Activated CD8-positive, alpha-beta memory T cell treated with anti-CD3 and anti-CD28 coated beads, Interleukin-2, amount 50 U/mL, for 24 hours (primary cell): ENCODE data around the gene RPS6KL1.

Source experiments
- DNase-seq: peaks from one replicate; pipeline ENCODE4 v3.0.0-alpha.2; 2020; ENCODE audit errors: extremely low read depth

Gene RPS6KL1

GRCh38 chr14:74912801-74913200 is 10.3 kb downstream of the RPS6KL1 start:
- no peak for DNase-seq

GRCh38 chr14:74912111-74912510 is 10.9 kb downstream of the RPS6KL1 start:
- no peak for DNase-seq

GRCh38 chr14:74911704-74912103 is 11.4 kb downstream of the RPS6KL1 start:
- no peak for DNase-seq

GRCh38 chr14:74911221-74911620 is 11.8 kb downstream of the RPS6KL1 start:
- no peak for DNase-seq

DNA sequence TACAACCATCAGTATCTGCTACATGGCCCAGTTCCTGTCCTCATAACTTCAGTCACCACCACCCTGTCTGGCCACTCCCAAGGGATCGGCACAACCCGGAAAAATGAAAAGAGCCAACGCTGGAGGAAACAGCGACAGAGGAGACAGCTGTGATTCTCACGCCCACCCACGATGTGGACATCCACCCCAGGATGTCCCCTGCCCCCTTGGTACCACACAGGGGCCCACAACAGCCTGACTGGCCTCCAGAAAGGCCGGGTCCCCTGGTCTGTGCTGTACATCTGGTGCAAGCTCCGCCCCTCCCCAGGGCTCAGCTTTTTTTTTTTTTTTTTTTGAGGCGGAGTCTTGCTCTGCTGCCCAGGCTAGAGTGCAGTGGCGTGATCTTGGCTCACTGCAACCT is 12.5 kb downstream of the RPS6KL1 start:
- no peak for DNase-seq

- no peak for DNase-seq
Observed at GRCh38 chr14:74909911-74910310, 13.1 kb downstream of the RPS6KL1 start.

DNA sequence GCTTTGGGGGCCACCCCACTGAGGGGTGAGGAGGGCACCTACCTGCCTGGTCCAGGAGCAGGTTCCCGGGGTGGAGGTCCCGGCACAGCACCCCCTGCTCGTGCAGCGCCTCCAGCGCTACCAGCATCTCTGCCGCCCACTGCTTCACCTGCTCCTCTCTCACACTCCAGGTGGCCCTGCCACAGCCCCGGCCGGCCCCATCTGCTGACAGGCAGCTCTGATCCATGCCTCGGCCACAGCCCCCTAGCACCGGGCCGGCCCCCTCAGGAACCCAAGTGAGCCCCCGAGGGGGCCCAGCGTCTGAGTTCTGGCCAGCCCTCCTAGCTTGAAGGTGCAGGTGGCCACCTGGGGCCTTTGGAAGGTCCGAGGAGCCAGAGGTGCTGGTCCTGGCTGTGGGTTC is 13.6 kb downstream of the RPS6KL1 start:
- no peak for DNase-seq

GRCh38 chr14:74908861-74909341 is 14.2 kb downstream of the RPS6KL1 start:
- DNase-seq: no peak

- no peak for DNase-seq
Observed at GRCh38 chr14:74907744-74908143, 15.3 kb downstream of the RPS6KL1 start.

DNA sequence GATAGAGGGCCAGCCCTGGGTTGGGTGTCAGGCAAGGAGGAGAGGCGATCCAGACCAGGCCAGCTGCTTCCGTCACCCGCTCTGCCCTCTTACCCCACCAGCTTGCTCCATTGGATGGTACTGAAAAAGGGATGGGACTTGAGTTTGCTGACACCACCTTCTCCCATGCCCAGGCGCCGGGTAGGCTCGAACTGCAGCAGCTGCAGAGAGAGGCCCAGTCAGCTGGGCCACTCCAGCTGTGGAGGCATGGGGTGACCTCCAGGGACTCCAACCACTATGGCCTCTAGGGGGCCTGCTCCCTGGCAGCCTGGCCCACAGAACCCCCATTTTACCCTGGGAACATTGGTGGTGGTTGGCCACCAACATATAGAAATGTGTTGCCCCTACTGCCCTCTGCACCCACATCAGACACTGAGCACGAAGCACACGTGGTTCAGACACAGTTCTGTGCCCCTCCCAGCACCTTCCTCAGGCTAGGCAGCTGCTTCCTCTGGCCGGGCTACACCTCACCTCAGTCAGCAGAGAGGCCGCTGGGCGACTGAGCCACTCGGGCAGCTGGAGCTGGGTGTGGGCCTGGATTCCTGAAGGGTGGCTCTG is 16.0 kb downstream of the RPS6KL1 start:
- no peak for DNase-seq

GRCh38 chr14:74905595-74906142 is 17.4 kb downstream of the RPS6KL1 start:
- DNase-seq: peak; percentile 47

GRCh38 chr14:74904635-74905503 is 18.2 kb downstream of the RPS6KL1 start:
- no peak for DNase-seq

DNA sequence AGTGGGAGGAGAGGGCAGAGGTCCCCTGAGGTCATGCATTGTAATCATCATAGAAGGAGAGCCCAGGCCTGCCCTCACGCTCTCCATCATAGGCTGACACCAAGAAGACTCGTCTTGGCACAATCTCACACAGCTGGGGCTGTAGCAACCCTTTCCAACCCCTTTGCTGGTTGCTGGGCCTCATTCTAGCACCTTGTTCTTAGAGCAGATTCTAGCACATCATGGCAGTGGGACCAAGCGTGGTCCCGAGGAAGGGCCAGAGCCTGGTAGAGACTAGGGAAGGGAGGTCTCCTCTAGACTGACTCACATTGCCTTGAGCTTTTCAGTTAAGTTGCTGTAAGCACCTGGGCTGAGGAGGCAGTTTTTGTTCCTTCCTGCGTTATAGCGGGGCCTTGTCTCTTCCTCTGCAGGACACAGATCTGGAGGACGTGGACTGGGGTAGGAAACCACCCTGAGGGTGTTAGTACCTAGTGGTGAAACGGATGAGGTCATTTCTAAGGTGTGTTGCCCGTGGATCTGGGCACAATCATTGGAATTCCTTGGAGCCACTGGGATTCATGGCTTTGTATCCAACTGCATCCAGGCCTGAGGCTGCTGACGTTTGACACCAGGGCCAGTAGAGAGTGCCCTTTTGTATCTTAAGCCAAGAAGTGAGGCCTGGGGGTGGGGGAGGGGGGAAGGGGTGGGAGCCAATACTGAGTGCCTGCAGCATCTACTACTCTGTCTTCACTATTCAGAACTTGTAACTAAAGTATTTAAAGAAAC is 19.9 kb downstream of the RPS6KL1 start:
- DNase-seq: no peak

GRCh38 chr14:74898694-74899093 is 24.4 kb downstream of the RPS6KL1 start:
- DNase-seq: no peak

GRCh38 chr14:74898083-74898482 is 25.0 kb downstream of the RPS6KL1 start:
- DNase-seq: no peak

DNA sequence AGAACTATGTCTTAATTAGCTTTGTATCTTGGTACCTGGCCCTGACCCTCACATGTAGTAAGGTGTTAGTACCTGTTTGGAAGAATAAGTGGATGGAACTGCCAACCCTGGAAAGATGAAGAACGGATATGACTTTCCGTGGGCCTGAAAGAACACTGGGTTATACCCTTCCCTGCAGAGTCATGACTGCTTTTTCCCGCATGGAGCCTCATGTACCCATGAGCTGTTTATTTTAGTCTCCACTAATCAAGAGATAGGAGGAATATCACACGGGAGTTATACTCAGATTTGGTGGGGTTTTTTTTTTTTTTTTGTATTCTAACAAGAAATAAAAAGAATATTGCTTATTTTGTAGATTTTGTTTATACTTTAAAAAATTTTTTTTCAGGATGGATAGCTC is 25.4 kb downstream of the RPS6KL1 start:
- DNase-seq: no peak

DNA sequence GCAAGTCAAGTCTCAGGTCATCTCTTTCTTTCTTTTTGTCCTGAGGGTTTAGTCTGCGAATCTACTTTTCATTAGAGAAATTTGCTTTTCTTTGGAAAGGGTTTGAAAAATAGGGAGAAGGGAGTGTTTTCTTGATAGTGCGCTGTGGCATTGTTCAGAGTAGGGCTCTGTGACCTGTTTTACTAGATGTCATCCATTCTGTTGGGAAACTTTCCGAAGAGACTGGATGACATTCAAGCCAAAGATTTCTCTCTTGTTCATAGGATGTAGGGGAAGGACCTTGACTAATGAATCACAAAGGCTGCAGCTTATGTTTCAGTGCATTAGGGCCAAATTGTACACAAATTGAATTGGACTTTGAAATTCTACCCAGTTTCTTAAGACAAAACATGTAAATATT is 26.7 kb downstream of the RPS6KL1 start:
- no peak for DNase-seq

GRCh38 chr14:74893614-74894091 is 29.4 kb downstream of the RPS6KL1 start:
- DNase-seq: no peak

GRCh38 chr14:74892745-74893144 is 30.3 kb downstream of the RPS6KL1 start:
- DNase-seq: no peak

DNA sequence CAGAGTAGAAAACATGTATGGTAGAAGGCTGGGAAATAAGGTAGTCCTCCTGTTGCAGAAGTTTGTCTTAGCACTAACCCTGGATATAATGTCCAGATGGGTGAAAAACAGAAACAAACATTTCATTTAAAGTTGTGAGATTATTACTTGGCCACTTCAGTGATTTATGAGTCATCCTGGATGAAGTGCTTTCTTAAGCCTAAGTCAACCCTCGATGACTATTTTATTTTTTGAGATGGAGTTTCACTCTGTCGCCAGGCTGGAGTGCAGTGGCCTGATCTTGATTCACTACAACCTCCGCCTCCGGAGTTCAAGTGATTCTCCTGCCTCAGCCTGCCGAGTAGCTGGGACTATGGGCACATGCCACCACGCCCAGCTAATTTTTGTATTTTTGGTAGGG is 31.2 kb downstream of the RPS6KL1 start:
- no peak for DNase-seq

GRCh38 chr14:74890262-74890661 is 32.8 kb downstream of the RPS6KL1 start:
- DNase-seq: no peak
